Measurements from ENCODE around the gene KLHL18.
"Not testable (repeated sequence)": the region's sequence is repeated elsewhere in the genome, so short reads cannot be mapped to it uniquely, and the experiment has no call there.

DNA sequence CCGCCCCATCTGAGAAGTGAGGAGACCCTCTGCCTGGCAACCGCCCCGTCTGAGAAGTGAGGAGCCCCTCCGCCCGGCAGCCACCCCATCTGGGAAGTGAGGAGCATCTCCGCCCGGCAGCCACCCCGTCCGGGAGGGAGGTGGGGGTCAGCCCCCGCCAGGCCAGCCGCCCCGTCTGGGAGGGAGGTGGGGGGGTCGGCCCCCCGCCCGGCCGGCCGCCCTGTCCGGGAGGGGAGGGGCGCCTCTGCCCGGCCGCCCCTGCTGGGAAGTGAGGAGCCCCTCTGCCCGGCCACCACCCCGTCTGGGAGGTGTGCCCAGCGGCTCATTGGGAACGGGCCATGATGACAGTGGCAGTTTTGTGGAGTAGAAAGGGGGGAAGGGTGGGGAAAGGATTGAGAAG, 26.4 kb upstream of the KLHL18 start:
- TF ChIP-seq, protein P1, sequence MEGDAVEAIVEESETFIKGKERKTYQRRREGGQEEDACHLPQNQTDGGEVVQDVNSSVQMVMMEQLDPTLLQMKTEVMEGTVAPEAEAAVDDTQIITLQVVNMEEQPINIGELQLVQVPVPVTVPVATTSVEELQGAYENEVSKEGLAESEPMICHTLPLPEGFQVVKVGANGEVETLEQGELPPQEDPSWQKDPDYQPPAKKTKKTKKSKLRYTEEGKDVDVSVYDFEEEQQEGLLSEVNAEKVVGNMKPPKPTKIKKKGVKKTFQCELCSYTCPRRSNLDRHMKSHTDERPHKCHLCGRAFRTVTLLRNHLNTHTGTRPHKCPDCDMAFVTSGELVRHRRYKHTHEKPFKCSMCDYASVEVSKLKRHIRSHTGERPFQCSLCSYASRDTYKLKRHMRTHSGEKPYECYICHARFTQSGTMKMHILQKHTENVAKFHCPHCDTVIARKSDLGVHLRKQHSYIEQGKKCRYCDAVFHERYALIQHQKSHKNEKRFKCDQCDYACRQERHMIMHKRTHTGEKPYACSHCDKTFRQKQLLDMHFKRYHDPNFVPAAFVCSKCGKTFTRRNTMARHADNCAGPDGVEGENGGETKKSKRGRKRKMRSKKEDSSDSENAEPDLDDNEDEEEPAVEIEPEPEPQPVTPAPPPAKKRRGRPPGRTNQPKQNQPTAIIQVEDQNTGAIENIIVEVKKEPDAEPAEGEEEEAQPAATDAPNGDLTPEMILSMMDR (conservative IDR thresholded peaks at IDR 0.05; ENCODE audit: low read depth, low read length), result not testable (repeated sequence)
- TF ChIP-seq EZH2 (IDR thresholded peaks at IDR 0.05; ENCODE audit: low read length, unreplicated experiment), result not testable (repeated sequence)

Data from PC-3 (cell line).